Colon (tissue), 2 donors: ENCODE results near the gene PCDHGB6.
"Not testable (repeated sequence)": the region's sequence is repeated elsewhere in the genome, so short reads cannot be mapped to it uniquely, and the experiment has no call there.

ENCODE experiments used
- FAIRE-seq: peaks from 2 replicates; lab custom pipeline; 2012; peaks lifted over from hg19 to GRCh38; lab: Jason Lieb, UNC
- donor health status: control.
- donor health status: control.

Gene PCDHGB6

GRCh38 chr5:141419074-141419880 lies 11.5 kb downstream of the PCDHGB6 start:
- FAIRE-seq: no peak

GRCh38 chr5:141420855-141421488 lies 13.2 kb downstream of the PCDHGB6 start, which contains the start of gene PCDHGA11:
PCDHGA11 (plus strand) TSS chr5:141421051; CDS start chr5:141421228, 177 bp downstream.
- no peak for FAIRE-seq

- FAIRE-seq: no peak
Measured at GRCh38 chr5:141421489-141421855, 13.7 kb downstream of the PCDHGB6 start.

GRCh38 chr5:141422742-141423291 lies 15.0 kb downstream of the PCDHGB6 start:
- FAIRE-seq: no peak

GRCh38 chr5:141427783-141428426 lies 20.1 kb downstream of the PCDHGB6 start:
- FAIRE-seq: no peak

- FAIRE-seq: no peak
Measured at GRCh38 chr5:141430332-141431113, 22.7 kb downstream of the PCDHGB6 start, which contains the start of gene PCDHGA12. PCDHGA12 (plus strand) TSS chr5:141430507; CDS start chr5:141430760, 253 bp downstream.

- FAIRE-seq: no peak
Measured at GRCh38 chr5:141431286-141431685, 23.5 kb downstream of the PCDHGB6 start.

- not testable (repeated sequence) for FAIRE-seq
Measured at GRCh38 chr5:141432308-141432707, 24.5 kb downstream of the PCDHGB6 start.

- FAIRE-seq: not testable (repeated sequence)
Measured at GRCh38 chr5:141432726-141433125, 24.9 kb downstream of the PCDHGB6 start.

GRCh38 chr5:141434006-141434405 lies 26.2 kb downstream of the PCDHGB6 start:
- no peak for FAIRE-seq

GRCh38 chr5:141437221-141437620 lies 29.4 kb downstream of the PCDHGB6 start:
- no peak for FAIRE-seq

- FAIRE-seq: no peak
Measured at GRCh38 chr5:141439411-141440141, 31.8 kb downstream of the PCDHGB6 start.

- no peak for FAIRE-seq
Measured at GRCh38 chr5:141440341-141440740, 32.5 kb downstream of the PCDHGB6 start.

GRCh38 chr5:141441571-141442170 lies 33.9 kb downstream of the PCDHGB6 start:
- no peak for FAIRE-seq
